CD14-positive monocyte (primary cell): ENCODE data around the gene THEM4. TPM values are rescaled to one million over a fixed set of nuclear protein-coding genes. Genes with fewer than 3 reads are reported as not detected.

Experiments used
- DNase-seq, 3 donors: peaks; one replicate each; pipeline ENCODE4 v3.0.0-alpha.2; 2011 to 2022
- H2AFZ ChIP-seq: 2 replicates; pipeline ENCODE4 v1.6.0; 2012; ENCODE audit warnings: mild to moderate bottlenecking, low read depth, low read length, inconsistent platforms; ENCODE audit not compliant: insufficient read depth, poor library complexity, severe bottlenecking
- H3K27ac ChIP-seq, 2 donors: 1 replicate in 1 of 2; 2 replicates in 1 of 2; pipeline ENCODE4 v1.5.1; 2012 to 2013; ENCODE audit warnings: low read length in 2 of 2, control low read depth in 1 of 2, inconsistent platforms in 1 of 2, low read depth in 1 of 2, mild to moderate bottlenecking in 1 of 2
- H3K27me3 ChIP-seq, 2 donors: one replicate each; pipeline versions ENCODE4 v1.6.0 to v1.6.1; 2011 to 2013; ENCODE audit warnings: low read length in 2 of 2; ENCODE audit not compliant: control insufficient read depth in 2 of 2, insufficient read depth in 2 of 2
- H3K36me3 ChIP-seq, 2 donors: replicated peaks in 1 of 2; 1 replicate in 1 of 2; 2 replicates in 1 of 2; pipeline versions ENCODE4 v1.5.1 to v1.6.1; 2012 to 2013; ENCODE audit warnings: low read length in 2 of 2, control low read depth in 1 of 2, inconsistent platforms in 1 of 2, mild to moderate bottlenecking in 1 of 2; ENCODE audit not compliant: insufficient read depth in 2 of 2, control insufficient read depth in 1 of 2
- H3K4me1 ChIP-seq, 2 donors: 1 replicate in 1 of 2; 2 replicates in 1 of 2; pipeline versions ENCODE4 v1.5.1 to v1.6.1; 2012 to 2013; ENCODE audit warnings: low read length in 2 of 2, control low read depth in 1 of 2, inconsistent platforms in 1 of 2, mild to moderate bottlenecking in 1 of 2, moderate library complexity in 1 of 2; ENCODE audit not compliant: insufficient read depth in 2 of 2, control insufficient read depth in 1 of 2
- H3K4me2 ChIP-seq: replicated peaks from 2 replicates; pipeline ENCODE3; 2012; ENCODE audit warnings: low read length, moderate library complexity, mild to moderate bottlenecking; ENCODE audit not compliant: poor library complexity, severe bottlenecking; ENCODE audit errors: extremely low read depth
- H3K4me3 ChIP-seq, 3 experiments: fragments of 200-600 bp in 1 of 3; sonication (generic) in 1 of 3; replicated peaks in 1 of 3; 1 replicate in 2 of 3; 2 replicates in 1 of 3; pipeline ENCODE4 v1.5.1; 2011 to 2013; ENCODE audit warnings: low read length in 3 of 3, mild to moderate bottlenecking in 3 of 3, control low read depth in 2 of 3, low read depth in 2 of 3, inconsistent platforms in 1 of 3, moderate library complexity in 1 of 3
- H3K79me2 ChIP-seq: 2 replicates; pipeline ENCODE4 v1.6.0; 2012; ENCODE audit warnings: mild to moderate bottlenecking, control low read depth, inconsistent platforms, low read length, moderate library complexity; ENCODE audit not compliant: insufficient read depth
- H3K9ac ChIP-seq: 2 replicates; pipeline ENCODE4 v1.6.0; 2017; ENCODE audit warnings: low read length, mild to moderate bottlenecking; ENCODE audit not compliant: insufficient read depth, poor library complexity, severe bottlenecking
- H3K9me3 ChIP-seq, 2 donors: replicated peaks in 1 of 2; 1 replicate in 1 of 2; 2 replicates in 1 of 2; pipeline versions ENCODE4 v1.5.1 to v1.6.1; 2012 to 2013; ENCODE audit warnings: low read length in 2 of 2, control low read depth in 1 of 2; ENCODE audit not compliant: control insufficient read depth in 1 of 2, insufficient read depth in 1 of 2
- H4K20me1 ChIP-seq: 2 replicates; pipeline ENCODE4 v1.6.0; 2012; ENCODE audit warnings: mild to moderate bottlenecking, low read length, control low read depth, moderate library complexity; ENCODE audit not compliant: insufficient read depth
- H3K27ac Mint-ChIP-seq, 7 donors: one replicate each; pipeline ENCODE4 v1.8.0; 2020; ENCODE audit warnings: mild to moderate bottlenecking in 7 of 7, mixed read lengths in 7 of 7, moderate library complexity in 6 of 7, inconsistent platforms in 2 of 7
- H3K27me3 Mint-ChIP-seq, 3 donors: one replicate each; pipeline ENCODE4 v1.8.0; 2021 to 2022; ENCODE audit warnings: low read depth in 3 of 3, mild to moderate bottlenecking in 3 of 3, mixed read lengths in 3 of 3, moderate library complexity in 3 of 3, inconsistent platforms in 1 of 3
- H3K36me3 Mint-ChIP-seq, 2 donors: one replicate each; pipeline ENCODE4 v1.8.0; 2020; ENCODE audit warnings: mixed read lengths in 2 of 2, inconsistent platforms in 1 of 2, mild to moderate bottlenecking in 1 of 2
- H3K4me1 Mint-ChIP-seq: one replicate; pipeline ENCODE4 v1.8.0; 2020; ENCODE audit warnings: mild to moderate bottlenecking, mixed read lengths
- H3K4me3 Mint-ChIP-seq, 2 donors: one replicate each; pipeline ENCODE4 v1.8.0; 2020; ENCODE audit warnings: mild to moderate bottlenecking in 2 of 2, mixed read lengths in 2 of 2, moderate library complexity in 1 of 2
- H3K9me3 Mint-ChIP-seq, 7 donors: one replicate each; pipeline ENCODE4 v1.8.0; 2020 to 2022; ENCODE audit warnings: mixed read lengths in 7 of 7, mild to moderate bottlenecking in 6 of 7, moderate library complexity in 6 of 7, inconsistent platforms in 2 of 7
- CTCF ChIP-seq: fragments of 200-600 bp; IDR thresholded peaks from one replicate; pipeline ENCODE4 v1.8.0; 2022; ENCODE audit warnings: antibody characterized with exemption, mild to moderate bottlenecking
- WGBS: methylation state at CpG from one replicate; pipeline ENCODE4 v1.1.5; 2013; ENCODE audit warnings: missing lambda C conversion rate; ENCODE audit not compliant: insufficient coverage; 5-methylcytosine and 5-hydroxymethylcytosine counted together
- intact Hi-C, 2 donors: fragments of 100-400 bp; cut with micrococcal nuclease; formaldehyde crosslinking; loops; one replicate each; pipeline versions ENCODE4 v1.15.0 to v1.15.1; 2023
- polyA plus RNA-seq, 3 donors: library from polyadenylated mRNA; depleted of rRNA in 1 of 3; unstranded in 2 of 3; stranded (reverse) in 1 of 3; fragments of 300-500 nt in 2 of 3; fragments of >200 nt in 1 of 3; fragmentation: Illumina TruSeq in 2 of 3; gene quantifications; 1 replicate in 2 of 3; 2 replicates in 1 of 3; pipeline ENCODE4 v1.2.3, GENCODE V29; 2012 to 2021

THEM4 gene
- polyA plus RNA-seq, 3 donors = 3.7 to 6.0 (median 4.6) TPM

GRCh38 chr1:151893176-151893924, 16.0 kb downstream of the THEM4 start:
- Mint-ChIP-seq H3K27me3 (peaks cover 0 to 4% (median 0%) of the 10 kb centered on the region in 3 donors), H3K27ac (no peak overlapping the region), H3K9me3 (no peaks in the 10 kb centered on the region), H3K36me3 (peaks cover 13 to 14% of the 10 kb centered on the region in 2 donors), H3K4me1 (peaks cover 9% of the 10 kb centered on the region), H3K4me3 (no peak overlapping the region)
- H3K27me3 ChIP-seq = no peaks in the 10 kb centered on the region
- H4K20me1 ChIP-seq = no peaks in the 10 kb centered on the region
- no peak overlapping the region for H3K9ac ChIP-seq
- WGBS = 96% methylated on average over 3 of the region's 9 CpGs
- no peak for TF ChIP-seq CTCF
- H3K27ac ChIP-seq = no peak overlapping the region
- no peaks in the 10 kb centered on the region for H3K79me2 ChIP-seq
- H3K4me1 ChIP-seq = no peaks in the 10 kb centered on the region
- H2AFZ ChIP-seq = no peak overlapping the region
- H3K4me2 ChIP-seq = no peak overlapping the region
- DNase-seq = no peak
- intact Hi-C loops = no loop called here
- no peak overlapping the region for H3K4me3 ChIP-seq
- peaks cover 3 to 18% of the 10 kb centered on the region in 2 donors for H3K36me3 ChIP-seq
- H3K9me3 ChIP-seq = no peaks in the 10 kb centered on the region

GRCh38 chr1:151892190-151892589, 17.1 kb downstream of the THEM4 start:
- H3K4me2 ChIP-seq = no peak overlapping the region
- WGBS = no CpG with 5 or more reads among the region's 2 CpGs
- Mint-ChIP-seq H3K27ac (peak overlapping the region in 1 of 7 donors; percentile 2), H3K4me3 (no peak overlapping the region), H3K36me3 (peaks cover 13 to 18% of the 10 kb centered on the region in 2 donors), H3K4me1 (peaks cover 4% of the 10 kb centered on the region), H3K27me3 (peaks cover 0 to 4% (median 0%) of the 10 kb centered on the region in 3 donors), H3K9me3 (peaks cover 0 to 1% (median 0%) of the 10 kb centered on the region in 7 donors)
- peaks cover 3 to 26% of the 10 kb centered on the region in 2 donors for H3K36me3 ChIP-seq
- H3K4me1 ChIP-seq = no peaks in the 10 kb centered on the region
- H3K9me3 ChIP-seq = no peaks in the 10 kb centered on the region
- no peaks in the 10 kb centered on the region for H4K20me1 ChIP-seq
- no peak for TF ChIP-seq CTCF
- H3K27ac ChIP-seq = no peak overlapping the region
- intact Hi-C loops = no loop called here
- no peak overlapping the region for H3K9ac ChIP-seq
- DNase-seq = no peak
- no peak overlapping the region for H3K4me3 ChIP-seq
- no peaks in the 10 kb centered on the region for H3K27me3 ChIP-seq
- H2AFZ ChIP-seq = no peak overlapping the region
- H3K79me2 ChIP-seq = no peaks in the 10 kb centered on the region
